ENCODE results near the gene RAB28. TPM values are rescaled to one million over a fixed set of nuclear protein-coding genes. Genes with fewer than 3 reads are reported as not detected.
A peak's percentile ranks its signal among the peaks of the same experiment; 100 is the strongest.

Gene RAB28
- total RNA-seq, 4 donors from 2014 or later, result 9.7 to 17.6 (median 12.6) TPM

GRCh38 chr4:13484749-13485221 lies 645 bp upstream of the RAB28 start:
- 3% methylated on average over 12 of the region's 23 CpGs for WGBS
- Histone ChIP-seq H3K27me3 (peaks cover 5% of the 10 kb centered on the region), H3K27ac (peak overlapping the region; percentile 93), H3K4me3 (peak overlapping the region; percentile 88), H3K36me3 (no peaks in the 10 kb centered on the region), H3K4me1 (peaks cover 26% of the 10 kb centered on the region), H3K9me3 (no peaks in the 10 kb centered on the region)
- no peak for DNase-seq (ENCODE audit: low spot score in 2 of 2)
- TF ChIP-seq EP300 (IDR thresholded peaks at IDR 0.05) (no peak), POLR2A (IDR thresholded peaks at IDR 0.05) (no peak), POLR2AphosphoS5 (IDR thresholded peaks at IDR 0.05) (no peak)
- TF ChIP-seq, protein P1, sequence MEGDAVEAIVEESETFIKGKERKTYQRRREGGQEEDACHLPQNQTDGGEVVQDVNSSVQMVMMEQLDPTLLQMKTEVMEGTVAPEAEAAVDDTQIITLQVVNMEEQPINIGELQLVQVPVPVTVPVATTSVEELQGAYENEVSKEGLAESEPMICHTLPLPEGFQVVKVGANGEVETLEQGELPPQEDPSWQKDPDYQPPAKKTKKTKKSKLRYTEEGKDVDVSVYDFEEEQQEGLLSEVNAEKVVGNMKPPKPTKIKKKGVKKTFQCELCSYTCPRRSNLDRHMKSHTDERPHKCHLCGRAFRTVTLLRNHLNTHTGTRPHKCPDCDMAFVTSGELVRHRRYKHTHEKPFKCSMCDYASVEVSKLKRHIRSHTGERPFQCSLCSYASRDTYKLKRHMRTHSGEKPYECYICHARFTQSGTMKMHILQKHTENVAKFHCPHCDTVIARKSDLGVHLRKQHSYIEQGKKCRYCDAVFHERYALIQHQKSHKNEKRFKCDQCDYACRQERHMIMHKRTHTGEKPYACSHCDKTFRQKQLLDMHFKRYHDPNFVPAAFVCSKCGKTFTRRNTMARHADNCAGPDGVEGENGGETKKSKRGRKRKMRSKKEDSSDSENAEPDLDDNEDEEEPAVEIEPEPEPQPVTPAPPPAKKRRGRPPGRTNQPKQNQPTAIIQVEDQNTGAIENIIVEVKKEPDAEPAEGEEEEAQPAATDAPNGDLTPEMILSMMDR (IDR thresholded peaks at IDR 0.05), result no peak

DNA sequence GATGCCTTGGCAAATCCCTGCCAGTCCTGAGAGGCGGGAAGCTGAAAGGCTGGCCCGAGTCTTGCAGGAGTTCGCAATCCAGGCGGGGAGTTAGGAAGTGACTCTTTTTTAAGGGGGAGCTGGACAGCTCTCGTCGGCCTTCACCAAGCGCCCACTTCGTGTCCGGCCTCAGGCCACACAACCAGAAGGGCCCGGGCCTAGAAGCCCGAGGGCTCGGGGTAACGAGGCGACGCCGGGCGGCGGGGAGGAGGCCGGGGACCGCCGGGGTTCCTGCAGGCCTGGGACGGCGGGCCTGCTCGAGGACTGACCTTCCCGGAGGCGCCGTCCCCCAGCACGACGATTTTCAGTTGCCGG lies 395 bp downstream of the RAB28 start:
- Histone ChIP-seq H3K4me1 (peaks cover 26% of the 10 kb centered on the region), H3K36me3 (no peaks in the 10 kb centered on the region), H3K4me3 (peak overlapping the region; percentile 88), H3K27me3 (peaks cover 5% of the 10 kb centered on the region), H3K27ac (peak overlapping the region; percentile 93), H3K9me3 (no peaks in the 10 kb centered on the region)
- TF ChIP-seq, protein P1 (IDR thresholded peaks at IDR 0.05), result no peak
- TF ChIP-seq POLR2AphosphoS5 (IDR thresholded peaks at IDR 0.05) (no peak), EP300 (IDR thresholded peaks at IDR 0.05) (no peak), POLR2A (IDR thresholded peaks at IDR 0.05) (no peak)
- peak in 1 of 2 donors; percentile 78 for DNase-seq (ENCODE audit: low spot score in 2 of 2)
- 0% methylated on average over 30 of the region's 30 CpGs for WGBS

DNA sequence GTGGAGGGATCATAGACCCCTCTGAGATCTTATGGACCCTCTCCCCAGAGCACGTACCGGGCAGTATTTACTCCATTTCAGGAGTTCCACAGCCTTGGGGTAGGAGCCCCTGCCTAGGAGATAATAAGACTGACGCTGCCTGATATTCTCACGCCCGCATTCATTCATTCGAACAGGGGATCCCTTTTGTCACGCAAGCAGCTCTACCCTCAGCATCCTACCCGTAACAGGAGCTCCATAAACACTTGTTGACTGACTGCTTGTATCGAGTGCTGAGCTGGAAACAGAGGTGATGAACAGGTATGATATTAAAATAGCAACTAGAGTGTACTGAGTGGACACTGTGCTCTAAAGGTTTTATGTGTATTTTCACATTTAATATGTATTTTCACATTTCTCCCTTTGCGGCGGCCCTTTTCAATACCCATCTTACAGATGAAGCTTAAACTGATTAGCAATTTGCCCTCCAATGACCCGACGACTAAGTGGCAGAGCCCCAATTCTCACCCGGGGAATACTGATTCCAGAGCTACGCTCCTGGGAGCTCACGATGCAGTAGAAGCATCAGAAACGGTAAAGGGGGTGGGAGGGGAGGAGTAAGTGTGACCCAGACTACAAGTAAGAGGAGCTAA lies 888 bp downstream of the RAB28 start:
- Histone ChIP-seq H3K36me3 (no peaks in the 10 kb centered on the region), H3K9me3 (no peaks in the 10 kb centered on the region), H3K27me3 (peaks cover 5% of the 10 kb centered on the region), H3K27ac (peak overlapping the region; percentile 93), H3K4me1 (peaks cover 26% of the 10 kb centered on the region), H3K4me3 (peak overlapping the region; percentile 88)
- DNase-seq (ENCODE audit: low spot score in 2 of 2), result no peak
- WGBS, result 18% methylated on average over 17 of the region's 17 CpGs
- TF ChIP-seq, protein P1 (IDR thresholded peaks at IDR 0.05), result no peak
- TF ChIP-seq POLR2AphosphoS5 (IDR thresholded peaks at IDR 0.05), result no peak
- no peak for TF ChIP-seq EP300 (IDR thresholded peaks at IDR 0.05)
- TF ChIP-seq POLR2A (IDR thresholded peaks at IDR 0.05), result no peak

- Histone ChIP-seq H3K9me3 (no peaks in the 10 kb centered on the region), H3K27ac (no peak overlapping the region), H3K27me3 (no peaks in the 10 kb centered on the region), H3K4me1 (peaks cover 26% of the 10 kb centered on the region), H3K4me3 (no peak overlapping the region), H3K36me3 (no peaks in the 10 kb centered on the region)
- TF ChIP-seq POLR2AphosphoS5 (IDR thresholded peaks at IDR 0.05) (no peak), EP300 (IDR thresholded peaks at IDR 0.05) (no peak), POLR2A (IDR thresholded peaks at IDR 0.05) (no peak)
- TF ChIP-seq, protein P1 (IDR thresholded peaks at IDR 0.05), result no peak
- WGBS, result 11% methylated on average over 1 of the region's 1 CpG
- no peak for DNase-seq (ENCODE audit: low spot score in 2 of 2)
Observed at GRCh38 chr4:13481569-13481968, 2.6 kb downstream of the RAB28 start.

DNA sequence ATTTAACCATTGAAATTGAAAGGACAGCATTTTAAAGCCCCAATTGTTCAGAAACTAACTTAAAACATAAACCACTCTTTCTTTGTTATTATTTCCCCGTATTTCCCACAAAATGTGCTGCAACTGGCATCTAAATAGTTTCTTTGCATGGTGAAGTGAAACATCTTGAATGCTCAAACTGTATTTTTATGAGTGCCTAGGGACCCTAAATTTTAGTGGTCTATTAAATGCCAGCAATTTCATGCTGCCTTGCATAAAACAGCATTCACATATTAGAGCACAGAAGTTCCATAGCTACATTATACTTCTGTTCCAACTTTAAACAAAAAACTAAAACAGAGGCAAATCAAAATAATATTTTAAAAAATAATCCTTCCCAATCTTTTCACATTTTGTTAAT lies 5.4 kb downstream of the RAB28 start:
- TF ChIP-seq EP300 (IDR thresholded peaks at IDR 0.05) (no peak), POLR2AphosphoS5 (IDR thresholded peaks at IDR 0.05) (no peak), POLR2A (IDR thresholded peaks at IDR 0.05) (no peak)
- TF ChIP-seq, protein P1 (IDR thresholded peaks at IDR 0.05), result no peak
- H3K36me3 ChIP-seq, result no peaks in the 10 kb centered on the region
- peaks cover 19% of the 10 kb centered on the region for H3K4me1 ChIP-seq
- H3K9me3 ChIP-seq, result no peaks in the 10 kb centered on the region
- no peak overlapping the region for H3K27ac ChIP-seq
- H3K27me3 ChIP-seq, result no peaks in the 10 kb centered on the region
- 74% methylated on average over 1 of the region's 1 CpG for WGBS
- H3K4me3 ChIP-seq, result no peak overlapping the region
- no peak for DNase-seq (ENCODE audit: low spot score in 2 of 2)
